ENCODE data around the gene PDE6A. TPM values are rescaled to one million over a fixed set of nuclear protein-coding genes. Genes with fewer than 3 reads are reported as not detected.

Gene PDE6A
- total and polyA plus RNA-seq, 9 of the 15 experiments (the other 6 are each of a cell fraction or from before 2014, with no cell fraction given) = 0.01 to 0.04 (median 0.01) TPM; not detected in 6

DNA sequence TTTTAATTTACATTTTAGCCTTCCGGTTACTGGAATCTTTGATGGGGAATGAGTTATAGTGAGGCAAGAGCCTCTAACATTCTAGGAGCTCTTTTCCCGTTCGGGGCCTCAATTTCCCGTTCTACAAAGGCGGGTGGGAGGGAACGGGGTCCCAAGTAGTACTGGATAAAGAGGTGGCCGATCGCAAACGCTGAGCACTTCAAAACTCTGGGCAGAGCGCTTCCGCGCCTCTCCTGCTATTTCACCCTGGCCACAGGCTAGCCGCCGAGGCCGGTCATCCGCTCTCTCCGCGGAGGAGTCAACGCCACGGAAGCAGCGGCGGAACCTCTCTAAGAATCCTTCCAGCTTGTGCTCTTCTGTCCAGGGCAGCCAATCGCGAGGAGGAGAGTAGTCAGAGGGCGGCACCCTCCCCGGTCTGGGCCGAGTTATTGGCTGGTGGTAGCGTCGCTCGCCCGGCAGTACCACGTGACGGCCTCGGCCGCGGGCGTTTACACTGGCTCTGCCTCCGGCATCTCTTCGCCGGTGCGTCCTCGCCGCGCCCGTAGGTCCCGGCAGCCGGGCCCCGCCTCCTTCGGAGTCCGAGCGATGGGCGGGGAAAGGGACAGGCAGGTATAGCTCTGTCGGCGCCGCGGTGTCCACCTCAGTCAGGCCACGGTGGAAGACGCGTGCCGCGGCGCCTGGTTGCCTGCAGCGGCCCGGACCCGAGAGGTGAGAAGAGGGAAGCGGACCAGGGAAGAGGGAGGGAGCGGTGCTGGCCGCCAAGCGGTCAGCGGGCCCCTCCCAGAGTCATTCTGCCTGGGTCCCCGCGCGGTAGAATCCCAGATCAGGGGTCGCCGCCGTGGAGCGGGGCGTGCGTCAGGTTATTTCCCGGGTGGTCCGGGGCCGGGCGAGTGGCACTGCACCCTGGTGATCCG is 15.9 kb upstream of the PDE6A start, which contains the start of gene SLC26A2 (continued):
- TF ChIP-seq ELF1 (tag; IDR thresholded peaks at IDR 0.05) (peak; percentile 52), IRF2 (CRISPR knock-in tag; IDR thresholded peaks at IDR 0.05) (no peak), MTF1 (CRISPR knock-in tag; IDR thresholded peaks at IDR 0.05; ENCODE audit: borderline replicate concordance) (no peak), SMAD1 (IDR thresholded peaks at IDR 0.05; ENCODE audit: low read depth, low read length, partially characterized antibody) (peak; percentile 74), NCOA6 (IDR thresholded peaks at IDR 0.05) (no peak), NUFIP1 (IDR thresholded peaks at IDR 0.05; ENCODE audit: partially characterized antibody) (no peak), MBD2 (IDR thresholded peaks at IDR 0.05; ENCODE audit: borderline replicate concordance, low read depth) (peak; percentile 95), EP400 (IDR thresholded peaks at IDR 0.05) (peak; percentile 79)
- TF ChIP-seq, protein P1, sequence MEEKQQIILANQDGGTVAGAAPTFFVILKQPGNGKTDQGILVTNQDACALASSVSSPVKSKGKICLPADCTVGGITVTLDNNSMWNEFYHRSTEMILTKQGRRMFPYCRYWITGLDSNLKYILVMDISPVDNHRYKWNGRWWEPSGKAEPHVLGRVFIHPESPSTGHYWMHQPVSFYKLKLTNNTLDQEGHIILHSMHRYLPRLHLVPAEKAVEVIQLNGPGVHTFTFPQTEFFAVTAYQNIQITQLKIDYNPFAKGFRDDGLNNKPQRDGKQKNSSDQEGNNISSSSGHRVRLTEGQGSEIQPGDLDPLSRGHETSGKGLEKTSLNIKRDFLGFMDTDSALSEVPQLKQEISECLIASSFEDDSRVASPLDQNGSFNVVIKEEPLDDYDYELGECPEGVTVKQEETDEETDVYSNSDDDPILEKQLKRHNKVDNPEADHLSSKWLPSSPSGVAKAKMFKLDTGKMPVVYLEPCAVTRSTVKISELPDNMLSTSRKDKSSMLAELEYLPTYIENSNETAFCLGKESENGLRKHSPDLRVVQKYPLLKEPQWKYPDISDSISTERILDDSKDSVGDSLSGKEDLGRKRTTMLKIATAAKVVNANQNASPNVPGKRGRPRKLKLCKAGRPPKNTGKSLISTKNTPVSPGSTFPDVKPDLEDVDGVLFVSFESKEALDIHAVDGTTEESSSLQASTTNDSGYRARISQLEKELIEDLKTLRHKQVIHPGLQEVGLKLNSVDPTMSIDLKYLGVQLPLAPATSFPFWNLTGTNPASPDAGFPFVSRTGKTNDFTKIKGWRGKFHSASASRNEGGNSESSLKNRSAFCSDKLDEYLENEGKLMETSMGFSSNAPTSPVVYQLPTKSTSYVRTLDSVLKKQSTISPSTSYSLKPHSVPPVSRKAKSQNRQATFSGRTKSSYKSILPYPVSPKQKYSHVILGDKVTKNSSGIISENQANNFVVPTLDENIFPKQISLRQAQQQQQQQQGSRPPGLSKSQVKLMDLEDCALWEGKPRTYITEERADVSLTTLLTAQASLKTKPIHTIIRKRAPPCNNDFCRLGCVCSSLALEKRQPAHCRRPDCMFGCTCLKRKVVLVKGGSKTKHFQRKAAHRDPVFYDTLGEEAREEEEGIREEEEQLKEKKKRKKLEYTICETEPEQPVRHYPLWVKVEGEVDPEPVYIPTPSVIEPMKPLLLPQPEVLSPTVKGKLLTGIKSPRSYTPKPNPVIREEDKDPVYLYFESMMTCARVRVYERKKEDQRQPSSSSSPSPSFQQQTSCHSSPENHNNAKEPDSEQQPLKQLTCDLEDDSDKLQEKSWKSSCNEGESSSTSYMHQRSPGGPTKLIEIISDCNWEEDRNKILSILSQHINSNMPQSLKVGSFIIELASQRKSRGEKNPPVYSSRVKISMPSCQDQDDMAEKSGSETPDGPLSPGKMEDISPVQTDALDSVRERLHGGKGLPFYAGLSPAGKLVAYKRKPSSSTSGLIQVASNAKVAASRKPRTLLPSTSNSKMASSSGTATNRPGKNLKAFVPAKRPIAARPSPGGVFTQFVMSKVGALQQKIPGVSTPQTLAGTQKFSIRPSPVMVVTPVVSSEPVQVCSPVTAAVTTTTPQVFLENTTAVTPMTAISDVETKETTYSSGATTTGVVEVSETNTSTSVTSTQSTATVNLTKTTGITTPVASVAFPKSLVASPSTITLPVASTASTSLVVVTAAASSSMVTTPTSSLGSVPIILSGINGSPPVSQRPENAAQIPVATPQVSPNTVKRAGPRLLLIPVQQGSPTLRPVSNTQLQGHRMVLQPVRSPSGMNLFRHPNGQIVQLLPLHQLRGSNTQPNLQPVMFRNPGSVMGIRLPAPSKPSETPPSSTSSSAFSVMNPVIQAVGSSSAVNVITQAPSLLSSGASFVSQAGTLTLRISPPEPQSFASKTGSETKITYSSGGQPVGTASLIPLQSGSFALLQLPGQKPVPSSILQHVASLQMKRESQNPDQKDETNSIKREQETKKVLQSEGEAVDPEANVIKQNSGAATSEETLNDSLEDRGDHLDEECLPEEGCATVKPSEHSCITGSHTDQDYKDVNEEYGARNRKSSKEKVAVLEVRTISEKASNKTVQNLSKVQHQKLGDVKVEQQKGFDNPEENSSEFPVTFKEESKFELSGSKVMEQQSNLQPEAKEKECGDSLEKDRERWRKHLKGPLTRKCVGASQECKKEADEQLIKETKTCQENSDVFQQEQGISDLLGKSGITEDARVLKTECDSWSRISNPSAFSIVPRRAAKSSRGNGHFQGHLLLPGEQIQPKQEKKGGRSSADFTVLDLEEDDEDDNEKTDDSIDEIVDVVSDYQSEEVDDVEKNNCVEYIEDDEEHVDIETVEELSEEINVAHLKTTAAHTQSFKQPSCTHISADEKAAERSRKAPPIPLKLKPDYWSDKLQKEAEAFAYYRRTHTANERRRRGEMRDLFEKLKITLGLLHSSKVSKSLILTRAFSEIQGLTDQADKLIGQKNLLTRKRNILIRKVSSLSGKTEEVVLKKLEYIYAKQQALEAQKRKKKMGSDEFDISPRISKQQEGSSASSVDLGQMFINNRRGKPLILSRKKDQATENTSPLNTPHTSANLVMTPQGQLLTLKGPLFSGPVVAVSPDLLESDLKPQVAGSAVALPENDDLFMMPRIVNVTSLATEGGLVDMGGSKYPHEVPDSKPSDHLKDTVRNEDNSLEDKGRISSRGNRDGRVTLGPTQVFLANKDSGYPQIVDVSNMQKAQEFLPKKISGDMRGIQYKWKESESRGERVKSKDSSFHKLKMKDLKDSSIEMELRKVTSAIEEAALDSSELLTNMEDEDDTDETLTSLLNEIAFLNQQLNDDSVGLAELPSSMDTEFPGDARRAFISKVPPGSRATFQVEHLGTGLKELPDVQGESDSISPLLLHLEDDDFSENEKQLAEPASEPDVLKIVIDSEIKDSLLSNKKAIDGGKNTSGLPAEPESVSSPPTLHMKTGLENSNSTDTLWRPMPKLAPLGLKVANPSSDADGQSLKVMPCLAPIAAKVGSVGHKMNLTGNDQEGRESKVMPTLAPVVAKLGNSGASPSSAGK (IDR thresholded peaks at IDR 0.05) = peak; percentile 95
- TF ChIP-seq, protein P2, sequence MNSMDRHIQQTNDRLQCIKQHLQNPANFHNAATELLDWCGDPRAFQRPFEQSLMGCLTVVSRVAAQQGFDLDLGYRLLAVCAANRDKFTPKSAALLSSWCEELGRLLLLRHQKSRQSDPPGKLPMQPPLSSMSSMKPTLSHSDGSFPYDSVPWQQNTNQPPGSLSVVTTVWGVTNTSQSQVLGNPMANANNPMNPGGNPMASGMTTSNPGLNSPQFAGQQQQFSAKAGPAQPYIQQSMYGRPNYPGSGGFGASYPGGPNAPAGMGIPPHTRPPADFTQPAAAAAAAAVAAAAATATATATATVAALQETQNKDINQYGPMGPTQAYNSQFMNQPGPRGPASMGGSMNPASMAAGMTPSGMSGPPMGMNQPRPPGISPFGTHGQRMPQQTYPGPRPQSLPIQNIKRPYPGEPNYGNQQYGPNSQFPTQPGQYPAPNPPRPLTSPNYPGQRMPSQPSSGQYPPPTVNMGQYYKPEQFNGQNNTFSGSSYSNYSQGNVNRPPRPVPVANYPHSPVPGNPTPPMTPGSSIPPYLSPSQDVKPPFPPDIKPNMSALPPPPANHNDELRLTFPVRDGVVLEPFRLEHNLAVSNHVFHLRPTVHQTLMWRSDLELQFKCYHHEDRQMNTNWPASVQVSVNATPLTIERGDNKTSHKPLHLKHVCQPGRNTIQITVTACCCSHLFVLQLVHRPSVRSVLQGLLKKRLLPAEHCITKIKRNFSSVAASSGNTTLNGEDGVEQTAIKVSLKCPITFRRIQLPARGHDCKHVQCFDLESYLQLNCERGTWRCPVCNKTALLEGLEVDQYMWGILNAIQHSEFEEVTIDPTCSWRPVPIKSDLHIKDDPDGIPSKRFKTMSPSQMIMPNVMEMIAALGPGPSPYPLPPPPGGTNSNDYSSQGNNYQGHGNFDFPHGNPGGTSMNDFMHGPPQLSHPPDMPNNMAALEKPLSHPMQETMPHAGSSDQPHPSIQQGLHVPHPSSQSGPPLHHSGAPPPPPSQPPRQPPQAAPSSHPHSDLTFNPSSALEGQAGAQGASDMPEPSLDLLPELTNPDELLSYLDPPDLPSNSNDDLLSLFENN (IDR thresholded peaks at IDR 0.05; ENCODE audit: low read depth in 2 of 2, low read length in 2 of 2) = no peak
- TF ChIP-seq, protein P3, sequence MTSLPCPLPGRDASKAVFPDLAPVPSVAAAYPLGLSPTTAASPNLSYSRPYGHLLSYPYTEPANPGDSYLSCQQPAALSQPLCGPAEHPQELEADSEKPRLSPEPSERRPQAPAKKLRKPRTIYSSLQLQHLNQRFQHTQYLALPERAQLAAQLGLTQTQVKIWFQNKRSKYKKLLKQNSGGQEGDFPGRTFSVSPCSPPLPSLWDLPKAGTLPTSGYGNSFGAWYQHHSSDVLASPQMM (CRISPR knock-in tag; IDR thresholded peaks at IDR 0.05) = no peak
